HG03064 (cell line): ENCODE results near the gene MUC12.
"Not testable (repeated sequence)": the region's sequence is repeated elsewhere in the genome, so short reads cannot be mapped to it uniquely, and the experiment has no call there.

Experiments
- ATAC-seq: cut with Tn5 transposase; IDR thresholded peaks from one replicate; pipeline ENCODE4 v1.9.1; 2021; ENCODE audit warnings: low read depth; ENCODE audit not compliant: unreplicated experiment

Gene MUC12

DNA sequence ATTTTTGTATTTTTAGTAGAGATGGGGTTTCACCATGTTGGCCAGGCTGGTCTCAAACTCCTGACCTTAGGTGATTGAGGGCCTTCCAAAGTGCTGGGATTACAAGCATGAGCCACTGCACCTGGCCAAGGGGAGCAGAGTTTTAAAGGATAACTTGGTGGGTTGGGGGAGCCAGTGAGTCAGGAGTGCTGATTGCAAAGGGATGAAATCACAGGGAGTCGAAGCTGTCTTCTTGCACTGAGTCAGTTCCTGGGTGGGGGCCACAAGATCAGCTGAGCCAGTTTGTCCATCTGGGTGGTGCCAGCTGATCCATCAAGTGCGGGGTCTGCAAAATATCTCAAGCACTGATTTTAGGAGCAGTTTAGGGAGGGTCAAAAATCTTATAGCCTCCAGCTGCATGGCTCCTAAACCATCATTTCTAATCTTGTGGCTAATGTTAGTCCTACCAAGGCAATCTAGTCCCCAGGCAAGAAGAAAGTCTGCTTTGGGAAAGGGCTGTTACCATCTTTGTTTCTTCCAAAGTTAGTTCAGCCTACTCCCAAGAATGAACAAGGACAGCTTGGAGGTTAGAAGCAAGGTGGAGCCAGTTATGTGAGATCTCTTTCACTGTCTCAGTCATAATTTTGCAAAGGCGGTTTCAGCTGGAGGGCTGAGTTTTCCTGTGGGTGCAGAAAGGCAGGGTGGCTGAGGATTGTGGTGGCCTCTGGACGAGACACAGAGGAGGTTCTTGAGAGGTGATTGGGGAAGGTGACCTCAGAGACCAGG is 15.8 kb downstream of the MUC12 start:
- ATAC-seq, result not testable (repeated sequence)

DNA sequence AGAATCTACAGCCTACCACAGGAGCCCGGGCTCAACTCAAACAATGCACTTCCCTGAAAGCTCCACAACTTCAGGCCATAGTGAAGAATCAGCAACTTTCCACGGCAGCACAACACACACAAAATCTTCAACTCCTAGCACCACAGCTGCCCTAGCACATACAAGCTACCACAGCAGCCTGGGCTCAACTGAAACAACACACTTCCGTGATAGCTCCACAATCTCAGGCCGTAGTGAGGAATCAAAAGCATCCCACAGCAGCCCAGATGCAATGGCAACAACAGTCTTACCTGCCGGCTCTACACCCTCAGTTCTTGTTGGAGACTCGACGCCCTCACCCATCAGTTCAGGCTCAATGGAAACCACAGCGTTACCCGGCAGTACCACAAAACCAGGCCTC is 22.3 kb downstream of the MUC12 start:
- ATAC-seq, result no peak

- ATAC-seq, result not testable (repeated sequence)
Measured at GRCh38 chr7:100992280-100992679, 22.9 kb downstream of the MUC12 start.

- ATAC-seq, result not testable (repeated sequence)
Measured at GRCh38 chr7:100994671-100995070, 25.3 kb downstream of the MUC12 start.

GRCh38 chr7:100998530-100998929 is 29.2 kb downstream of the MUC12 start:
- not testable (repeated sequence) for ATAC-seq

DNA sequence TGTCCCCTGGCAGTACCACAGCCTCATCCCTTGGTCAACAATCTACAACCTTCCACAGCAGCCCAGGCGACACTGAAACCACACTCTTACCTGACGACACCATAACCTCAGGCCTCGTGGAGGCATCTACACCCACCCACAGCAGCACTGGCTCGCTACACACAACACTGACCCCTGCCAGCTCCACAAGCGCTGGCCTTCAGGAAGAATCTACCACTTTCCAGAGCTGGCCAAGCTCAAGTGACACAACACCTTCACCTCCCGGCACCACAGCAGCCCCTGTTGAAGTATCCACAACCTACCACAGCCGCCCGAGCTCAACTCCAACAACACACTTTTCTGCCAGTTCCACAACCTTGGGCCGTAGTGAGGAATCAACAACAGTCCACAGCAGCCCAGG is 30.0 kb downstream of the MUC12 start:
- ATAC-seq, result not testable (repeated sequence)

- ATAC-seq, result not testable (repeated sequence)
Measured at GRCh38 chr7:101000025-101000424, 30.7 kb downstream of the MUC12 start.

DNA sequence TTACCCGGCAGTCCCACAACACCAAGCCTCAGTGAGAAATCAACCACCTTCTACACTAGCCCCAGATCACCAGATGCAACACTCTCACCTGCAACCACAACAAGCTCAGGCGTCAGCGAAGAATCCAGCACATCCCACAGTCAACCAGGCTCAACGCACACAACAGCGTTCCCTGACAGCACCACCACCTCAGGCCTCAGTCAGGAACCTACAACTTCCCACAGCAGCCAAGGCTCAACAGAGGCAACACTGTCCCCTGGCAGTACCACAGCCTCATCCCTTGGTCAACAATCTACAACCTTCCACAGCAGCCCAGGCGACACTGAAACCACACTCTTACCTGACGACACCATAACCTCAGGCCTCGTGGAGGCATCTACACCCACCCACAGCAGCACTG is 33.0 kb downstream of the MUC12 start:
- ATAC-seq, result not testable (repeated sequence)

- ATAC-seq, result not testable (repeated sequence)
Measured at GRCh38 chr7:101007361-101007760, 38.0 kb downstream of the MUC12 start.

- ATAC-seq, result no peak
Measured at GRCh38 chr7:101009629-101010028, 40.3 kb downstream of the MUC12 start.

- no peak for ATAC-seq
Measured at GRCh38 chr7:101012931-101013330, 43.6 kb downstream of the MUC12 start.

DNA sequence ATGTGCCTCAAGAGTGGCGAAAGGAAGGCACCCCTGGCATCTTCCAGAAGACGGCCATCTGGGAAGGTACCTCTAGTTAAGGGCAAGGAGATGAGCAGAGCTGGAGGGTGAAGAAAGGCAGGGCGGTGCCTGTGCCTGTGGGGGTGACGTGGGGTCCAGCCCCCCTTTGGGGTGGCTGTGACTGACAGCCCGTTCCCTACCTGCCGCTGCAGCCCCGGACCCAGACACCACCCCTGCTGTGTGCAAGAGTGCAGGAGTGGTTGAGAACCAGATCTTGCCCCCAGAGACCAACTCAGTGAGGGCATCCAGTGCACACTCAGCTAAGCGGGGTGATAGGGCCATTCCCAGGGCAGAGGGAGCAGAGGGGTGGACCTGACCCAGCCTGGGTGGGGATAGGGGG is 46.3 kb downstream of the MUC12 start:
- ATAC-seq, result no peak

DNA sequence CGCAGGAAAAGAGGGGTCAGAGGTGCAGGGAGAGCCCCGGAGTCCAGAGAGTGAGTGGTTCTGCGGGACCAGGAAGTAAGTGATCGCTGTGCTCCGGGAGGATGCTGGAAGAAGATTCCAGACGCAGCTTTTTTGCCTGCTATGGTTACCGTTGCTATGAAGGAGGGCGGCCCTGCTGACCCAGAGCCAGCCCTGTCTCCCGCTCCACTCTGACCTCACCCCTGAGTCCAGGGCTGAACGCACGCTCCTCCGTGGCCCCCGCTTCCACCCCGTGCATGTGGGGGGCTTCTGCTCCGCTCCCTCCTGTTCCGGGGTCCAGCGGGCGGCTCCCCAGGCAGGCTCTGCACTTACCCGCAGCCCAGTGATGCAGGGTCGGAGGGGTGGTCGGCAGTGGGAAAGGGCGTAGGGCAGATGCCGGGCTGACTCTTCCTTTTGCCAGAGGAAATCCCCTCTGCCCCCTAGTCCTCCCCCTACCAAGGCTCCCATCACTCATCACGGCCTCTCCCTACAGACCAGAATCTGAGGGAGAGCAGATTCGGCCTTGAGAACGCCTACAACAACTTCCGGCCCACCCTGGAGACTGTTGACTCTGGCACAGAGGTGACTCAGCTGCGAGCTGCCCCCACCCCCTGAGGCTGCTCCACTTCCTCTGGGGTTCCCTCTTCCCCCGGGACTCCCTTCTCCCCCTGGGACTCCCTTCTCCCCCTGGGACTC is 47.9 kb downstream of the MUC12 start:
- ATAC-seq, result peak; percentile 67

- ATAC-seq, result no peak
Measured at GRCh38 chr7:101018271-101019167, 49.2 kb downstream of the MUC12 start.

- ATAC-seq, result no peak
Measured at GRCh38 chr7:101020444-101020843, 51.1 kb downstream of the MUC12 start.

DNA sequence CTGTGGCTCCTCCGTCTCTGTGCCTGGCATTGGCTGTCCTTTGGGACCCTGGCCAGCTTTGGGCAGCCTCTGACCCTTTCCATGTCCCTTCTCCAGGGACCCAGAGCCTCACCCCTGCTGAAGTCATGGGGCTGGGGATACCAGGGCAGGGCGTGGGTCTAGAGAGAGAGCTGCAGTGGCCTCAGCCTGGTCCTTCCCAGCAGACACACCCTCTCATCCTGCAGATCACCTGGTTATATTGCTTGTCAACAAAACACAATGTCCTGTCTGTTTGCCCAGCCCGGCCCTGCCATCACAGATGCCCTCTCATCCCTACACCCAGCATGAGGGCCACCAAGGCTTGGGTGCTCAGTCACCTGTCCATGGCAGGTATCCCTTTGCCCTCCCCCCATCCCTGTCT is 52.3 kb downstream of the MUC12 start:
- no peak for ATAC-seq

DNA sequence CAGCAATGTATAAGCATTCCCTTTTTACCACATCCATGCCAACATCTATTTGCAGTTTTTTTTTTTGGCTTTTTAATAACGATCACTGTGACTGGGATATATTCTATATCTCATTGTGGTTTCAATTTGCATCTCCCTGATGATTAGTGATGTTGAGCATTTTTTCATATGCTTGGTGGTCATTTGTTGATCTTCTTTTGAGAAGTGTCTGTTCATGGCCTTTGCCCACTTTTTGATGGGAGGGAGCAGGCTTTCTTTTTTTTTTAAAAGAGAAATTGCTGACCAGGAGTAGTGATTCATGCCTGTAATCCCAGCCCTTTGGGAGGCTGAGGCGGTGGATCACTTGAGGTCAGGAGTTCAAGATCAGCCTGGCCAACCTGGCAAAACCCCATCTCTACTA is 54.5 kb downstream of the MUC12 start:
- no peak for ATAC-seq

DNA sequence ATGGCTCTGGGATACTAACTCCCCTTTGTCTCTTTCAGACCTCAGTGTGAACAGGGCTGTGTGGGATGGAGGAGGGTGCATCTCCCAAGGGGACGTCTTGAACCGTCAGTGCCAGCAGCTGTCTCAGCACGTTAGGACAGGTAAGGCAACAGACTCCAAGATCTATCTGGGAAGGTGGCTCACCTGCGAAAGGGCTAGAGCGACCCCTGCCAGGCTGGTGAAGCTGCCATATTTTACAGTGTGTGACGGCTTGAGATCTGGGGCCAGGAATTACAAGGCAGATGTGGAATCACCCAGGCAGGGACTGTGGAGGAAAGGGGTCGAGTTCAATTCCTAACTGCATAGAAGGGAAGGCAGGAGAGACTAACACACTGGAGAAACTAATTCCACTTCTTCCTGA is 61.7 kb downstream of the MUC12 start:
- no peak for ATAC-seq

GRCh38 chr7:101035941-101036340 is 66.6 kb downstream of the MUC12 start:
- ATAC-seq, result no peak

DNA sequence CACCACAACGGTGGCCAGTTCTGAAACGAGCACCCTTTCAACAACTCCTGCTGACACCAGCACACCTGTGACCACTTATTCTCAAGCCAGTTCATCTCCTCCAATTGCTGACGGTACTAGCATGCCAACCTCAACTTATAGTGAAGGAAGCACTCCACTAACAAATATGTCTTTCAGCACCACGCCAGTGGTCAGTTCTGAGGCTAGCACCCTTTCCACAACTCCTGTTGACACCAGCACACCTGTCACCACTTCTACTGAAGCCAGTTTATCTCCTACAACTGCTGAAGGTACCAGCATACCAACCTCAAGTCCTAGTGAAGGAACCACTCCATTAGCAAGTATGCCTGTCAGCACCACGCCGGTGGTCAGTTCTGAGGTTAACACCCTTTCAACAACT is 71.9 kb downstream of the MUC12 start:
- ATAC-seq, result not testable (repeated sequence)

- no peak for ATAC-seq
Measured at GRCh38 chr7:101058355-101058754, 89.0 kb downstream of the MUC12 start.
